Cerebellar nuclear complex (tissue), 1 donor: Measurements from ENCODE around the gene COX7B2.

Experiments used
- DNase-seq, 2 experiments: peaks; one replicate each; lab custom pipeline; 2025; lab: John Stamatoyannopoulos, UW

The COX7B2 gene

GRCh38 chr4:46889410-46889809 is 19.6 kb downstream of the COX7B2 start:
- no peak for DNase-seq

- no peak for DNase-seq
Observed at GRCh38 chr4:46886711-46887110, 22.3 kb downstream of the COX7B2 start.

GRCh38 chr4:46878641-46879040 is 30.4 kb downstream of the COX7B2 start:
- no peak for DNase-seq

- no peak for DNase-seq
Observed at GRCh38 chr4:46874811-46875210, 34.2 kb downstream of the COX7B2 start.

GRCh38 chr4:46870411-46870810 is 38.6 kb downstream of the COX7B2 start:
- DNase-seq = no peak

- no peak for DNase-seq
Observed at GRCh38 chr4:46856333-46856732, 52.7 kb downstream of the COX7B2 start.

- DNase-seq = no peak
Observed at GRCh38 chr4:46852800-46853199, 56.2 kb downstream of the COX7B2 start.

- no peak for DNase-seq
Observed at GRCh38 chr4:46850026-46850425, 59.0 kb downstream of the COX7B2 start.

GRCh38 chr4:46844325-46844917 is 64.6 kb downstream of the COX7B2 start:
- DNase-seq = no peak

GRCh38 chr4:46839128-46839527 is 69.9 kb downstream of the COX7B2 start:
- DNase-seq = no peak

- no peak for DNase-seq
Observed at GRCh38 chr4:46837639-46838038, 71.4 kb downstream of the COX7B2 start.

GRCh38 chr4:46836584-46836983 is 72.5 kb downstream of the COX7B2 start:
- no peak for DNase-seq

GRCh38 chr4:46830971-46831454 is 78.0 kb downstream of the COX7B2 start:
- DNase-seq = no peak

GRCh38 chr4:46820154-46820553 is 88.9 kb downstream of the COX7B2 start:
- DNase-seq = no peak

GRCh38 chr4:46819095-46819494 is 90.0 kb downstream of the COX7B2 start:
- no peak for DNase-seq

GRCh38 chr4:46818604-46819003 is 90.4 kb downstream of the COX7B2 start:
- no peak for DNase-seq

GRCh38 chr4:46817806-46818205 is 91.2 kb downstream of the COX7B2 start:
- DNase-seq = no peak

GRCh38 chr4:46804781-46805413 is 104.1 kb downstream of the COX7B2 start:
- no peak for DNase-seq

- no peak for DNase-seq
Observed at GRCh38 chr4:46793036-46793435, 116.0 kb downstream of the COX7B2 start.

- DNase-seq = no peak
Observed at GRCh38 chr4:46781434-46782092, 127.5 kb downstream of the COX7B2 start.

GRCh38 chr4:46765465-46765864 is 143.6 kb downstream of the COX7B2 start:
- no peak for DNase-seq

GRCh38 chr4:46730075-46730474 is 179.0 kb downstream of the COX7B2 start:
- no peak for DNase-seq

- no peak for DNase-seq
Observed at GRCh38 chr4:46720055-46720454, 189.0 kb downstream of the COX7B2 start.
